G401.6 (cell line): Measurements from ENCODE around the gene C16orf86.

ENCODE experiments used
- FAIRE-seq: peaks from 2 replicates; lab custom pipeline; 2012; peaks lifted over from hg19 to GRCh38; lab: Jason Lieb, UNC

Gene C16orf86

GRCh38 chr16:67697422-67698185 is 31.0 kb downstream of the C16orf86 start:
- no peak for FAIRE-seq

GRCh38 chr16:67699265-67699664 is 32.7 kb downstream of the C16orf86 start:
- FAIRE-seq = no peak

- FAIRE-seq = no peak
Observed at GRCh38 chr16:67701420-67701819, 34.8 kb downstream of the C16orf86 start.

- no peak for FAIRE-seq
Observed at GRCh38 chr16:67702130-67702529, 35.5 kb downstream of the C16orf86 start.

- FAIRE-seq = no peak
Observed at GRCh38 chr16:67703626-67704025, 37.0 kb downstream of the C16orf86 start.

GRCh38 chr16:67704110-67704509 is 37.5 kb downstream of the C16orf86 start:
- no peak for FAIRE-seq

GRCh38 chr16:67707210-67707609 is 40.6 kb downstream of the C16orf86 start:
- no peak for FAIRE-seq

GRCh38 chr16:67707790-67708189 is 41.2 kb downstream of the C16orf86 start:
- no peak for FAIRE-seq

GRCh38 chr16:67708368-67708771 is 41.8 kb downstream of the C16orf86 start:
- FAIRE-seq = no peak

GRCh38 chr16:67709050-67709449 is 42.4 kb downstream of the C16orf86 start:
- no peak for FAIRE-seq

GRCh38 chr16:67710607-67711006 is 44.0 kb downstream of the C16orf86 start:
- no peak for FAIRE-seq

GRCh38 chr16:67713647-67714273 is 47.1 kb downstream of the C16orf86 start:
- no peak for FAIRE-seq

GRCh38 chr16:67714522-67714921 is 47.9 kb downstream of the C16orf86 start:
- no peak for FAIRE-seq

GRCh38 chr16:67716097-67716496 is 49.5 kb downstream of the C16orf86 start:
- FAIRE-seq = no peak
